Measurements from ENCODE around the gene SPEM1. TPM values are rescaled to one million over a fixed set of nuclear protein-coding genes. Genes with fewer than 3 reads are reported as not detected.
A peak's percentile ranks its signal among the peaks of the same experiment; 100 is the strongest.

Gene SPEM1
- total RNA-seq, 4 donors from 2014 or later = not detected

GRCh38 chr17:7440834-7441195, 20.7 kb downstream of the SPEM1 start:
- WGBS = 13% methylated on average over 12 of the region's 12 CpGs
- Histone ChIP-seq H3K27me3 (peaks cover 21% of the 10 kb centered on the region), H3K9me3 (no peaks in the 10 kb centered on the region), H3K36me3 (no peaks in the 10 kb centered on the region), H3K4me1 (peaks cover 75% of the 10 kb centered on the region), H3K27ac (peak overlapping the region; percentile 14), H3K4me3 (peak overlapping the region; percentile 54)
- no peak for TF ChIP-seq CTCF (IDR thresholded peaks at IDR 0.05)
- no peak for TF ChIP-seq EP300 (IDR thresholded peaks at IDR 0.05)
- no peak for TF ChIP-seq POLR2A (IDR thresholded peaks at IDR 0.05)
- no peak for TF ChIP-seq POLR2AphosphoS5 (IDR thresholded peaks at IDR 0.05)
- DNase-seq (ENCODE audit: low spot score in 2 of 2) = no peak

- Histone ChIP-seq H3K27me3 (peaks cover 23% of the 10 kb centered on the region), H3K4me3 (no peak overlapping the region), H3K9me3 (no peaks in the 10 kb centered on the region), H3K4me1 (peaks cover 74% of the 10 kb centered on the region), H3K27ac (no peak overlapping the region), H3K36me3 (no peaks in the 10 kb centered on the region)
- DNase-seq (ENCODE audit: low spot score in 2 of 2) = no peak
- TF ChIP-seq POLR2A (IDR thresholded peaks at IDR 0.05) = no peak
- TF ChIP-seq CTCF (IDR thresholded peaks at IDR 0.05) = no peak
- TF ChIP-seq POLR2AphosphoS5 (IDR thresholded peaks at IDR 0.05) = no peak
- TF ChIP-seq EP300 (IDR thresholded peaks at IDR 0.05) = no peak
- 60% methylated on average over 7 of the region's 7 CpGs for WGBS
Measured at GRCh38 chr17:7441266-7441665, 21.1 kb downstream of the SPEM1 start.

GRCh38 chr17:7442142-7442541, 22.0 kb downstream of the SPEM1 start:
- H3K9me3 ChIP-seq = no peaks in the 10 kb centered on the region
- peaks cover 31% of the 10 kb centered on the region for H3K27me3 ChIP-seq
- no peaks in the 10 kb centered on the region for H3K36me3 ChIP-seq
- H3K4me3 ChIP-seq = no peak overlapping the region
- TF ChIP-seq EP300 (IDR thresholded peaks at IDR 0.05) = no peak
- TF ChIP-seq POLR2A (IDR thresholded peaks at IDR 0.05) = no peak
- TF ChIP-seq POLR2AphosphoS5 (IDR thresholded peaks at IDR 0.05) = no peak
- TF ChIP-seq CTCF (IDR thresholded peaks at IDR 0.05) = no peak
- H3K27ac ChIP-seq = no peak overlapping the region
- H3K4me1 ChIP-seq = peaks cover 71% of the 10 kb centered on the region
- no peak for DNase-seq (ENCODE audit: low spot score in 2 of 2)
- WGBS = 97% methylated on average over 2 of the region's 2 CpGs

GRCh38 chr17:7443499-7444485, 23.7 kb downstream of the SPEM1 start:
- no peak for TF ChIP-seq POLR2AphosphoS5 (IDR thresholded peaks at IDR 0.05)
- TF ChIP-seq POLR2A (IDR thresholded peaks at IDR 0.05) = no peak
- TF ChIP-seq CTCF (IDR thresholded peaks at IDR 0.05) = no peak
- Histone ChIP-seq H3K36me3 (no peaks in the 10 kb centered on the region), H3K27ac (no peak overlapping the region), H3K9me3 (no peaks in the 10 kb centered on the region), H3K4me3 (no peak overlapping the region), H3K4me1 (peaks cover 55% of the 10 kb centered on the region), H3K27me3 (peaks cover 32% of the 10 kb centered on the region)
- no peak for DNase-seq (ENCODE audit: low spot score in 2 of 2)
- WGBS = 79% methylated on average over 7 of the region's 7 CpGs
